HCT116 (cell line): ENCODE measurements around the gene COL23A1. TPM values are rescaled to one million over a fixed set of nuclear protein-coding genes. Genes with fewer than 3 reads are reported as not detected.

ENCODE experiments used
- ATAC-seq: fragments of 200-7000 bp; cut with Tn5 transposase; 2 replicates; pipeline ENCODE4 v1.9.1; 2020; ENCODE audit warnings: mild to moderate bottlenecking, moderate library complexity
- BruUV-seq: library from RNA; stranded (reverse); fragments of 400-500 nt; replicated peaks from 2 replicates; lab custom pipeline; 2021; lab: Mats Ljungman, UMichigan
- CTCF ChIA-PET: fragments of 300-600 bp; sonication (Branson Sonifier 250); formaldehyde crosslinking; loops from one replicate; lab custom pipeline; 2021; ENCODE audit warnings: antibody characterized with exemption; lab: Charles Lee
- POLR2A ChIA-PET: fragments of 300-600, 350-600 bp; sonication (Branson Sonifier 250); formaldehyde crosslinking; loops from one replicate; lab custom pipeline; 2021; ENCODE audit warnings: antibody characterized with exemption; lab: Charles Lee
- RAD21 ChIA-PET, 2 experiments: fragments of 300-600 bp; sonication (Branson Sonifier 250); formaldehyde crosslinking; loops; one replicate each; lab custom pipeline; 2023; ENCODE audit warnings: low total read pairs in 2 of 2; ENCODE audit not compliant: uncharacterized antibody in 2 of 2, unreplicated experiment in 2 of 2, low non-redundant PET in 1 of 2; lab: Charles Lee
- DNase-seq: peaks from one replicate; pipeline ENCODE4 v3.0.0-alpha.2; 2010; ENCODE audit warnings: low read depth, low spot score
- H2AFZ ChIP-seq: fragments of 200-600 bp; shearing (Covaris generic), sonication (generic); 2 replicates; pipeline ENCODE4 v1.6.1; 2017; ENCODE audit warnings: low read depth, mixed run types, mixed read lengths, antibody characterized with exemption, low read length; ENCODE audit not compliant: poor library complexity, severe bottlenecking
- H3K27ac ChIP-seq: 2 replicates; pipeline ENCODE4 v1.5.1; 2012; ENCODE audit warnings: low read depth, low read length
- H3K27me3 ChIP-seq: fragments of 200-600 bp; sonication (generic); 2 replicates; pipeline ENCODE4 v1.6.1; 2016; ENCODE audit warnings: mixed run types, low read length, mixed read lengths; ENCODE audit not compliant: insufficient read depth
- H3K36me3 ChIP-seq, 2 experiments: fragments of 200-500 bp in 1 of 2; fragments of 200-600 bp in 1 of 2; sonication (Bioruptor generic) in 1 of 2; sonication (generic) in 1 of 2; 2 replicates each; pipeline versions ENCODE4 v1.5.1 to v1.6.1; 2014 to 2016; ENCODE audit warnings: low read length in 2 of 2, inconsistent platforms in 1 of 2, mixed read lengths in 1 of 2, mixed run types in 1 of 2; ENCODE audit not compliant: insufficient read depth in 2 of 2, control insufficient read depth in 1 of 2
- H3K4me1 ChIP-seq, 2 experiments: fragments of 200-600 bp in 1 of 2; sonication (generic) in 1 of 2; 2 replicates each; pipeline versions ENCODE4 v1.5.1 to v1.6.1; 2012 to 2017; ENCODE audit warnings: low read length in 2 of 2, inconsistent platforms in 1 of 2, mild to moderate bottlenecking in 1 of 2, mixed read lengths in 1 of 2, mixed run types in 1 of 2, moderate library complexity in 1 of 2; ENCODE audit not compliant: insufficient read depth in 2 of 2, control insufficient read depth in 1 of 2
- H3K4me2 ChIP-seq: fragments of 200-600 bp; sonication (generic); 2 replicates; pipeline ENCODE4 v1.6.1; 2017; ENCODE audit warnings: mixed run types, low read length, mixed read lengths
- H3K4me3 ChIP-seq, 2 experiments: fragments of 200-600 bp in 1 of 2; sonication (generic) in 1 of 2; replicated peaks in 1 of 2; 2 replicates each; pipeline ENCODE4 v1.5.1; 2011 to 2016; ENCODE audit warnings: low read length in 2 of 2, control low read depth in 1 of 2, low read depth in 1 of 2, mild to moderate bottlenecking in 1 of 2, mixed read lengths in 1 of 2, mixed run types in 1 of 2
- H3K79me2 ChIP-seq: fragments of 200-600 bp; sonication (generic); 2 replicates; pipeline ENCODE4 v1.6.1; 2017; ENCODE audit warnings: mild to moderate bottlenecking, mixed run types, low read length, moderate library complexity, mixed read lengths; ENCODE audit not compliant: insufficient read depth
- H3K9ac ChIP-seq: fragments of 200-600 bp; sonication (generic); 2 replicates; pipeline ENCODE4 v1.6.1; 2016; ENCODE audit warnings: low read length, mixed read lengths
- H3K9me2 ChIP-seq: fragments of 200-600 bp; sonication (generic), shearing (Covaris generic); 2 replicates; pipeline ENCODE4 v1.6.1; 2017; ENCODE audit warnings: mixed run types, mild to moderate bottlenecking, moderate library complexity; ENCODE audit not compliant: insufficient read depth
- H3K9me3 ChIP-seq, 2 experiments: fragments of 200-500 bp in 1 of 2; fragments of 200-600 bp in 1 of 2; sonication (Bioruptor generic) in 1 of 2; sonication (generic) in 1 of 2; 2 replicates each; pipeline ENCODE4 v1.6.1; 2014 to 2017; ENCODE audit warnings: low read length in 2 of 2, mixed read lengths in 2 of 2, inconsistent platforms in 1 of 2, low read depth in 1 of 2, mild to moderate bottlenecking in 1 of 2, mixed run types in 1 of 2, moderate library complexity in 1 of 2; ENCODE audit not compliant: control insufficient read depth in 1 of 2, insufficient read depth in 1 of 2
- H4K20me1 ChIP-seq: fragments of 200-600 bp; sonication (generic), shearing (Covaris generic); 2 replicates; pipeline ENCODE4 v1.6.1; 2017; ENCODE audit warnings: mixed run types, mild to moderate bottlenecking, moderate library complexity; ENCODE audit not compliant: insufficient read depth
- ATF3 ChIP-seq: IDR thresholded peaks from 2 replicates; pipeline ENCODE4 v1.6.1; 2012
- CBX3 ChIP-seq: IDR thresholded peaks from 2 replicates; pipeline ENCODE4 v1.6.1; 2012; ENCODE audit warnings: low read depth
- CEBPB ChIP-seq: IDR thresholded peaks from 2 replicates; pipeline ENCODE4 v1.6.1; 2012; ENCODE audit warnings: low read depth
- CTCF ChIP-seq, 3 experiments: fragments of 200-600 bp in 1 of 3; sonication (generic) in 1 of 3; IDR thresholded peaks in 2 of 3; conservative IDR thresholded peaks in 1 of 3; 2 replicates each; pipeline ENCODE4 v1.5.1; 2012 to 2017; ENCODE audit warnings: low read depth in 2 of 3, low read length in 2 of 3, antibody characterized with exemption in 1 of 3, borderline replicate concordance in 1 of 3, control low read depth in 1 of 3, mild to moderate bottlenecking in 1 of 3, mixed read lengths in 1 of 3, mixed run types in 1 of 3, moderate library complexity in 1 of 3; ENCODE audit not compliant: insufficient read depth in 1 of 3
- EGR1 ChIP-seq: IDR thresholded peaks from 2 replicates; pipeline ENCODE4 v1.6.1; 2012; ENCODE audit warnings: low read depth
- EZH2 ChIP-seq: fragments of 200-600 bp; sonication (generic); IDR thresholded peaks from 2 replicates; pipeline ENCODE4 v1.6.1; 2017; ENCODE audit warnings: antibody characterized with exemption, mixed run types
- FOSL1 ChIP-seq: IDR thresholded peaks from 2 replicates; pipeline ENCODE4 v1.6.1; 2012; ENCODE audit warnings: low read depth
- JUND ChIP-seq: IDR thresholded peaks from 2 replicates; pipeline ENCODE4 v1.6.1; 2012
- MAX ChIP-seq: IDR thresholded peaks from 2 replicates; pipeline ENCODE4 v1.6.1; 2012
- POLR2A ChIP-seq: IDR thresholded peaks from 2 replicates; pipeline ENCODE4 v1.7.0; 2011; ENCODE audit warnings: borderline replicate concordance; ENCODE audit not compliant: insufficient read depth, insufficient read length; ENCODE audit errors: extremely low read depth
- SIN3A ChIP-seq: IDR thresholded peaks from 2 replicates; pipeline ENCODE4 v1.6.1; 2012; ENCODE audit warnings: low read depth
- SP1 ChIP-seq: IDR thresholded peaks from 2 replicates; pipeline ENCODE4 v1.6.1; 2012; ENCODE audit warnings: low read depth
- TCF7L2 ChIP-seq: IDR thresholded peaks from 2 replicates; pipeline ENCODE4 v1.7.0; 2011; ENCODE audit warnings: borderline replicate concordance, inconsistent platforms; ENCODE audit not compliant: insufficient read depth, insufficient read length; ENCODE audit errors: extremely low read depth
- ZFX ChIP-seq: fragments of 450-650 bp; IDR thresholded peaks from 2 replicates; pipeline ENCODE4 v1.6.1; 2017
- intact Hi-C: fragments of 100-400 bp; cut with micrococcal nuclease; formaldehyde crosslinking; loops from 2 replicates; pipeline ENCODE4 v1.10.0; 2022
- total RNA-seq: library from RNA; stranded (reverse); gene quantifications from one replicate; pipeline ENCODE4 v1.2.1, GENCODE V29; 2021; ENCODE audit not compliant: unreplicated experiment
- TF ChIP-seq, protein P1 (sequence below): IDR thresholded peaks from 2 replicates; pipeline ENCODE4 v1.6.1; 2011; ENCODE audit warnings: mild to moderate bottlenecking, low read length, moderate library complexity; ENCODE audit not compliant: insufficient replicate concordance; ENCODE audit errors: extremely low read depth

Gene COL23A1
- total RNA-seq, 1 experiment from 2014 or later: not detected

GRCh38 chr5:178327446-178327845 lies 262.7 kb downstream of the COL23A1 start:
- TF ChIP-seq TCF7L2 (no peak), SIN3A (no peak), CEBPB (no peak), ZFX (no peak), EGR1 (no peak), SP1 (no peak), CTCF (IDR thresholded peaks at IDR 0.05 in 2 of 3, conservative IDR thresholded peaks at IDR 0.05 in 1 of 3; ENCODE audit: borderline replicate concordance in 1 of 3, insufficient read depth in 1 of 3, low read depth in 2 of 3, low read length in 2 of 3) (no peak), POLR2A (no peak), JUND (no peak)
- TF ChIP-seq, all 23 proteins: peak for 0
- intact Hi-C loops: no loop called here

GRCh38 chr5:178326374-178326715 lies 263.8 kb downstream of the COL23A1 start:
- CTCF ChIA-PET: no interaction called here
- POLR2A ChIA-PET: no interaction called here
- H4K20me1 ChIP-seq: no peaks in the 10 kb centered on the region
- BruUV-seq: no TSS peak
- no peaks in the 10 kb centered on the region for H3K27me3 ChIP-seq
- no peak for ATAC-seq
- no peak overlapping the region for H2AFZ ChIP-seq
- H3K9me3 ChIP-seq: no peaks in the 10 kb centered on the region
- intact Hi-C loops: no loop called here
- H3K27ac ChIP-seq: no peak overlapping the region
- peaks cover 0 to 5% of the 10 kb centered on the region in 2 experiments; a peak in 1 of 4 replicates for H3K4me1 ChIP-seq
- H3K9me2 ChIP-seq: no peaks in the 10 kb centered on the region
- RAD21 ChIA-PET: no interaction called here
- no peaks in the 10 kb centered on the region for H3K79me2 ChIP-seq
- TF ChIP-seq EZH2: no peak
- no peak for TF ChIP-seq CTCF (IDR thresholded peaks at IDR 0.05 in 2 of 3, conservative IDR thresholded peaks at IDR 0.05 in 1 of 3; ENCODE audit: borderline replicate concordance in 1 of 3, insufficient read depth in 1 of 3, low read depth in 2 of 3, low read length in 2 of 3)
- no peak for TF ChIP-seq ATF3
- no peak for TF ChIP-seq CBX3
- no peak for TF ChIP-seq FOSL1
- TF ChIP-seq MAX: no peak
- no peak for TF ChIP-seq ZFX
- TF ChIP-seq, protein P1, sequence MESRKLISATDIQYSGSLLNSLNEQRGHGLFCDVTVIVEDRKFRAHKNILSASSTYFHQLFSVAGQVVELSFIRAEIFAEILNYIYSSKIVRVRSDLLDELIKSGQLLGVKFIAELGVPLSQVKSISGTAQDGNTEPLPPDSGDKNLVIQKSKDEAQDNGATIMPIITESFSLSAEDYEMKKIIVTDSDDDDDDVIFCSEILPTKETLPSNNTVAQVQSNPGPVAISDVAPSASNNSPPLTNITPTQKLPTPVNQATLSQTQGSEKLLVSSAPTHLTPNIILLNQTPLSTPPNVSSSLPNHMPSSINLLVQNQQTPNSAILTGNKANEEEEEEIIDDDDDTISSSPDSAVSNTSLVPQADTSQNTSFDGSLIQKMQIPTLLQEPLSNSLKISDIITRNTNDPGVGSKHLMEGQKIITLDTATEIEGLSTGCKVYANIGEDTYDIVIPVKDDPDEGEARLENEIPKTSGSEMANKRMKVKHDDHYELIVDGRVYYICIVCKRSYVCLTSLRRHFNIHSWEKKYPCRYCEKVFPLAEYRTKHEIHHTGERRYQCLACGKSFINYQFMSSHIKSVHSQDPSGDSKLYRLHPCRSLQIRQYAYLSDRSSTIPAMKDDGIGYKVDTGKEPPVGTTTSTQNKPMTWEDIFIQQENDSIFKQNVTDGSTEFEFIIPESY: no peak
- H3K36me3 ChIP-seq: no peaks in the 10 kb centered on the region
- DNase-seq: no peak
- no peak overlapping the region for H3K4me3 ChIP-seq
- H3K9ac ChIP-seq: no peak overlapping the region
- H3K4me2 ChIP-seq: no peak overlapping the region

More at GRCh38 chr5:178327446-178327845, 262.7 kb downstream of the COL23A1 start:
- H3K9ac ChIP-seq: no peak overlapping the region
- DNase-seq (no peak), ATAC-seq (no peak)
- ChIA-PET RAD21 (no interaction called here), POLR2A (interaction anchor here (0.5 kb wide), 1 partner anchor 18 kb away, joined by 3 read pairs; no protein-coding TSS in a partner anchor), CTCF (no interaction called here)
- H3K36me3 ChIP-seq: no peaks in the 10 kb centered on the region
- H3K4me1 ChIP-seq: peaks cover 0 to 10% of the 10 kb centered on the region in 2 experiments; a peak in 1 of 4 replicates
- no peaks in the 10 kb centered on the region for H4K20me1 ChIP-seq
- H3K27ac ChIP-seq: no peak overlapping the region
- no TSS peak for BruUV-seq
- H3K9me2 ChIP-seq: no peaks in the 10 kb centered on the region
- H3K9me3 ChIP-seq: no peaks in the 10 kb centered on the region
- H3K4me2 ChIP-seq: no peak overlapping the region
- no peak overlapping the region for H2AFZ ChIP-seq
- no peak overlapping the region for H3K4me3 ChIP-seq
- H3K27me3 ChIP-seq: no peaks in the 10 kb centered on the region
- H3K79me2 ChIP-seq: no peaks in the 10 kb centered on the region
